ENCODE measurements around the gene RPS6KA2. TPM values are rescaled to one million over a fixed set of nuclear protein-coding genes. Genes with fewer than 3 reads are reported as not detected.
"Not testable (repeated sequence)": the region's sequence is repeated elsewhere in the genome, so short reads cannot be mapped to it uniquely, and the experiment has no call there.

RPS6KA2 gene
- total RNA-seq, 2 experiments from 2014 or later = 1.6 to 1.9 TPM

GRCh38 chr6:166530211-166531095 lies 96.6 kb downstream of the RPS6KA2 start:
- CTCF ChIA-PET = no interaction called here
- no peak for ATAC-seq
- DNase-seq = no peak
- no peaks in the 10 kb centered on the region for H3K9me3 Mint-ChIP-seq (ENCODE audit: insufficient read depth)
- H3K27me3 Mint-ChIP-seq (ENCODE audit: low read depth) = peaks cover 4% of the 10 kb centered on the region
- H3K4me1 Mint-ChIP-seq (ENCODE audit: low read depth) = no peaks in the 10 kb centered on the region
- H3K4me3 Mint-ChIP-seq = no peak overlapping the region
- H3K27ac Mint-ChIP-seq = no peak overlapping the region
- POLR2A ChIA-PET = no interaction called here
- H3K36me3 Mint-ChIP-seq (ENCODE audit: low read depth) = no peaks in the 10 kb centered on the region

- no peak for DNase-seq
- H3K36me3 Mint-ChIP-seq (ENCODE audit: low read depth) = no peaks in the 10 kb centered on the region
- no peaks in the 10 kb centered on the region for H3K9me3 Mint-ChIP-seq (ENCODE audit: insufficient read depth)
- no peak overlapping the region for H3K27ac Mint-ChIP-seq
- CTCF ChIA-PET = no interaction called here
- no peaks in the 10 kb centered on the region for H3K4me1 Mint-ChIP-seq (ENCODE audit: low read depth)
- H3K27me3 Mint-ChIP-seq (ENCODE audit: low read depth) = peaks cover 4% of the 10 kb centered on the region
- no peak overlapping the region for H3K4me3 Mint-ChIP-seq
- POLR2A ChIA-PET = no interaction called here
- no peak for ATAC-seq
These were observed 97.5 kb downstream of the RPS6KA2 start for GRCh38 chr6:166529586-166529985.

GRCh38 chr6:166529058-166529457 lies 98.0 kb downstream of the RPS6KA2 start:
- H3K27ac Mint-ChIP-seq; H3K4me3 Mint-ChIP-seq; H3K27me3 Mint-ChIP-seq (ENCODE audit: low read depth); H3K4me1 Mint-ChIP-seq (ENCODE audit: low read depth); CTCF ChIA-PET; ATAC-seq; H3K36me3 Mint-ChIP-seq (ENCODE audit: low read depth); DNase-seq; POLR2A ChIA-PET; H3K9me3 Mint-ChIP-seq (ENCODE audit: insufficient read depth): not testable (repeated sequence)

- ATAC-seq = no peak
- no peak overlapping the region for H3K27ac Mint-ChIP-seq
- H3K9me3 Mint-ChIP-seq (ENCODE audit: insufficient read depth) = no peaks in the 10 kb centered on the region
- H3K4me3 Mint-ChIP-seq = no peak overlapping the region
- ChIA-PET POLR2A (interaction anchor here (0.6 kb wide), 1 partner anchor 574 kb away, joined by 3 read pairs; no protein-coding TSS in a partner anchor), CTCF (interaction anchor here (2.8 kb wide), 1 partner anchor 13 kb away, joined by 7 read pairs; no protein-coding TSS in a partner anchor)
- peaks cover 4% of the 10 kb centered on the region for H3K27me3 Mint-ChIP-seq (ENCODE audit: low read depth)
- no peaks in the 10 kb centered on the region for H3K4me1 Mint-ChIP-seq (ENCODE audit: low read depth)
- H3K36me3 Mint-ChIP-seq (ENCODE audit: low read depth) = no peaks in the 10 kb centered on the region
- DNase-seq = no peak
These were observed 99.2 kb downstream of the RPS6KA2 start for GRCh38 chr6:166527849-166528248.

- ChIA-PET POLR2A (no interaction called here), CTCF (interaction anchor here (1.1 to 2.8 kb wide), 3 partner anchors 12 to 17 kb away, joined by 3 to 7 read pairs (median 4); no protein-coding TSS in a partner anchor)
- H3K4me1 Mint-ChIP-seq (ENCODE audit: low read depth) = no peaks in the 10 kb centered on the region
- ATAC-seq (no peak), DNase-seq (no peak)
- no peaks in the 10 kb centered on the region for H3K36me3 Mint-ChIP-seq (ENCODE audit: low read depth)
- H3K4me3 Mint-ChIP-seq = no peak overlapping the region
- H3K27ac Mint-ChIP-seq = no peak overlapping the region
- H3K27me3 Mint-ChIP-seq (ENCODE audit: low read depth) = peaks cover 4% of the 10 kb centered on the region
- no peaks in the 10 kb centered on the region for H3K9me3 Mint-ChIP-seq (ENCODE audit: insufficient read depth)
These were observed 100.1 kb downstream of the RPS6KA2 start for GRCh38 chr6:166526937-166527336.

- ChIA-PET CTCF (interaction anchor here (0.9 to 2.8 kb wide), 3 partner anchors 10 to 198 kb away, joined by 3 to 7 read pairs (median 3); no protein-coding TSS in a partner anchor), POLR2A (no interaction called here)
- Mint-ChIP-seq H3K27ac (no peak overlapping the region), H3K9me3 (ENCODE audit: insufficient read depth) (no peaks in the 10 kb centered on the region), H3K27me3 (ENCODE audit: low read depth) (peaks cover 4% of the 10 kb centered on the region), H3K36me3 (ENCODE audit: low read depth) (no peaks in the 10 kb centered on the region), H3K4me3 (no peak overlapping the region), H3K4me1 (ENCODE audit: low read depth) (no peaks in the 10 kb centered on the region)
- no peak for ATAC-seq
- no peak for DNase-seq
These were observed 101.5 kb downstream of the RPS6KA2 start for GRCh38 chr6:166525567-166525966.

- ATAC-seq (no peak), DNase-seq (no peak)
- H3K9me3 Mint-ChIP-seq (ENCODE audit: insufficient read depth) = no peaks in the 10 kb centered on the region
- POLR2A ChIA-PET = no interaction called here
- H3K27me3 Mint-ChIP-seq (ENCODE audit: low read depth) = peaks cover 4% of the 10 kb centered on the region
- no peak overlapping the region for H3K4me3 Mint-ChIP-seq
- H3K27ac Mint-ChIP-seq = no peak overlapping the region
- no peaks in the 10 kb centered on the region for H3K4me1 Mint-ChIP-seq (ENCODE audit: low read depth)
- H3K36me3 Mint-ChIP-seq (ENCODE audit: low read depth) = no peaks in the 10 kb centered on the region
- CTCF ChIA-PET = interaction anchor here (1.5 kb wide), 1 partner anchor 12 kb away, joined by 3 read pairs; no protein-coding TSS in a partner anchor
These were observed 103.1 kb downstream of the RPS6KA2 start for GRCh38 chr6:166523782-166524559.

GRCh38 chr6:166520905-166521834 lies 105.9 kb downstream of the RPS6KA2 start:
- POLR2A ChIA-PET = no interaction called here
- Mint-ChIP-seq H3K27me3 (ENCODE audit: low read depth) (no peaks in the 10 kb centered on the region), H3K9me3 (ENCODE audit: insufficient read depth) (no peaks in the 10 kb centered on the region), H3K27ac (no peak overlapping the region), H3K4me1 (ENCODE audit: low read depth) (no peaks in the 10 kb centered on the region), H3K4me3 (no peak overlapping the region), H3K36me3 (ENCODE audit: low read depth) (no peaks in the 10 kb centered on the region)
- ATAC-seq (no peak), DNase-seq (no peak)
- CTCF ChIA-PET = no interaction called here

GRCh38 chr6:166516251-166516884 lies 110.7 kb downstream of the RPS6KA2 start:
- no peak for DNase-seq
- no peak overlapping the region for H3K27ac Mint-ChIP-seq
- no peaks in the 10 kb centered on the region for H3K36me3 Mint-ChIP-seq (ENCODE audit: low read depth)
- no peaks in the 10 kb centered on the region for H3K9me3 Mint-ChIP-seq (ENCODE audit: insufficient read depth)
- no peak for ATAC-seq
- no peak overlapping the region for H3K4me3 Mint-ChIP-seq
- H3K27me3 Mint-ChIP-seq (ENCODE audit: low read depth) = no peaks in the 10 kb centered on the region
- peaks cover 5% of the 10 kb centered on the region for H3K4me1 Mint-ChIP-seq (ENCODE audit: low read depth)
- CTCF ChIA-PET = interaction anchor here (1.5 kb wide), 1 partner anchor 10 kb away, joined by 7 read pairs; no protein-coding TSS in a partner anchor
- POLR2A ChIA-PET = no interaction called here

GRCh38 chr6:166515072-166515810 lies 111.8 kb downstream of the RPS6KA2 start:
- POLR2A ChIA-PET = no interaction called here
- Mint-ChIP-seq H3K9me3 (ENCODE audit: insufficient read depth) (no peaks in the 10 kb centered on the region), H3K27ac (peak overlapping the region; percentile 26), H3K4me3 (no peak overlapping the region), H3K36me3 (ENCODE audit: low read depth) (no peaks in the 10 kb centered on the region), H3K4me1 (ENCODE audit: low read depth) (peaks cover 5% of the 10 kb centered on the region), H3K27me3 (ENCODE audit: low read depth) (no peaks in the 10 kb centered on the region)
- CTCF ChIA-PET = interaction anchor here (1.5 kb wide), 1 partner anchor 11 kb away, joined by 7 read pairs; no protein-coding TSS in a partner anchor
- peak; percentile 49 for ATAC-seq
- no peak for DNase-seq

Data from activated CD8-positive, alpha-beta T cell treated with anti-CD3 and anti-CD28 coated beads, Interleukin-2, amount 10 ng/mL, durations not matched to agents 7 days and 5 days (primary cell).